Measurements from ENCODE around the gene HARBI1.

HARBI1 gene

GRCh38 chr11:46633291-46634217, 16.5 kb upstream of the HARBI1 start:
- DNase-seq, result no peak

GRCh38 chr11:46632502-46632901, 15.5 kb upstream of the HARBI1 start:
- no peak for DNase-seq

- no peak for DNase-seq
Observed at GRCh38 chr11:46631676-46632075, 14.6 kb upstream of the HARBI1 start.

- DNase-seq, result no peak
Observed at GRCh38 chr11:46630237-46630636, 13.2 kb upstream of the HARBI1 start.

- DNase-seq, result no peak
Observed at GRCh38 chr11:46628961-46629360, 11.9 kb upstream of the HARBI1 start.

GRCh38 chr11:46625406-46625805, 8.4 kb upstream of the HARBI1 start:
- DNase-seq, result no peak

- peak; percentile 26 for DNase-seq
Observed at GRCh38 chr11:46618837-46619236, 1.8 kb upstream of the HARBI1 start.

GRCh38 chr11:46617972-46618314, 916 bp upstream of the HARBI1 start:
- no peak for DNase-seq

GRCh38 chr11:46616551-46617133, 385 bp downstream of the HARBI1 start:
- peak; percentile 48 for DNase-seq

- no peak for DNase-seq
Observed at GRCh38 chr11:46615756-46616155, 1.3 kb downstream of the HARBI1 start.

GRCh38 chr11:46612326-46612725, 4.7 kb downstream of the HARBI1 start:
- no peak for DNase-seq

- DNase-seq, result peak; percentile 96
Observed at GRCh38 chr11:46611526-46612304, 5.3 kb downstream of the HARBI1 start.

GRCh38 chr11:46609386-46609785, 7.6 kb downstream of the HARBI1 start:
- no peak for DNase-seq

- no peak for DNase-seq
Observed at GRCh38 chr11:46607516-46607915, 9.5 kb downstream of the HARBI1 start.

- DNase-seq, result no peak
Observed at GRCh38 chr11:46604796-46605195, 12.2 kb downstream of the HARBI1 start.

GRCh38 chr11:46603704-46604308, 13.2 kb downstream of the HARBI1 start:
- no peak for DNase-seq

GRCh38 chr11:46601129-46601528, 15.9 kb downstream of the HARBI1 start:
- no peak for DNase-seq

GRCh38 chr11:46600194-46600960, 16.6 kb downstream of the HARBI1 start:
- no peak for DNase-seq

GRCh38 chr11:46599340-46600193, 17.5 kb downstream of the HARBI1 start:
- DNase-seq, result peak; percentile 63

- peak; percentile 81 for DNase-seq
Observed at GRCh38 chr11:46597609-46598219, 19.3 kb downstream of the HARBI1 start.

- no peak for DNase-seq
Observed at GRCh38 chr11:46597155-46597554, 19.9 kb downstream of the HARBI1 start.

Data from hematopoietic multipotent progenitor cell treated with erythropoietin and hydrocortisone succinate and interleukin-3 and kit ligand, for 6 days (in vitro differentiated cells).